Activated CD4-positive, alpha-beta memory T cell treated with anti-CD3 and anti-CD28 coated beads, Interleukin-2, amount 10 ng/mL, durations not matched to agents 7 days and 5 days (primary cell): ENCODE data around the gene COBLL1. TPM values are rescaled to one million over a fixed set of nuclear protein-coding genes. Genes with fewer than 3 reads are reported as not detected.

ENCODE experiments used
- CTCF ChIA-PET: fragments of 350-600 bp; sonication (Branson Sonifier 250); formaldehyde crosslinking; loops from one replicate; lab custom pipeline; 2021; ENCODE audit warnings: antibody characterized with exemption, inconsistent platforms; lab: Charles Lee
- POLR2A ChIA-PET: fragments of 350-600 bp; sonication (Branson Sonifier 250); formaldehyde crosslinking; loops from one replicate; lab custom pipeline; 2021; ENCODE audit warnings: antibody characterized with exemption; lab: Charles Lee
- DNase-seq: peaks from one replicate; pipeline ENCODE4 v3.0.0-alpha.2; 2020
- H3K27ac Mint-ChIP-seq: one replicate; pipeline ENCODE4 v1.8.0; 2021; ENCODE audit warnings: mild to moderate bottlenecking, mixed read lengths
- H3K27me3 Mint-ChIP-seq: one replicate; pipeline ENCODE4 v1.8.0; 2021; ENCODE audit warnings: mixed read lengths
- H3K36me3 Mint-ChIP-seq: one replicate; pipeline ENCODE4 v1.8.0; 2021; ENCODE audit warnings: low read depth, mixed read lengths
- H3K4me1 Mint-ChIP-seq: one replicate; pipeline ENCODE4 v1.8.0; 2021; ENCODE audit warnings: mixed read lengths
- H3K4me3 Mint-ChIP-seq: one replicate; pipeline ENCODE4 v1.8.0; 2021; ENCODE audit warnings: mild to moderate bottlenecking, mixed read lengths
- H3K9me3 Mint-ChIP-seq: one replicate; pipeline ENCODE4 v1.8.0; 2021; ENCODE audit warnings: mixed read lengths
- total RNA-seq, 2 experiments: library from RNA; stranded (reverse); gene quantifications; one replicate each; pipeline ENCODE4 v1.2.3, GENCODE V29; 2021

Gene COBLL1
- total RNA-seq, 2 experiments from 2014 or later = not detected

- H3K36me3 Mint-ChIP-seq = no peaks in the 10 kb centered on the region
- no peaks in the 10 kb centered on the region for H3K4me1 Mint-ChIP-seq
- H3K4me3 Mint-ChIP-seq = no peak overlapping the region
- DNase-seq = no peak
- ChIA-PET CTCF (no interaction called here), POLR2A (no interaction called here)
- H3K9me3 Mint-ChIP-seq = no peaks in the 10 kb centered on the region
- no peak overlapping the region for H3K27ac Mint-ChIP-seq
- H3K27me3 Mint-ChIP-seq = peaks cover 16% of the 10 kb centered on the region
These were observed 6.5 kb upstream of the COBLL1 start for GRCh38 chr2:164847981-164848741.

DNA sequence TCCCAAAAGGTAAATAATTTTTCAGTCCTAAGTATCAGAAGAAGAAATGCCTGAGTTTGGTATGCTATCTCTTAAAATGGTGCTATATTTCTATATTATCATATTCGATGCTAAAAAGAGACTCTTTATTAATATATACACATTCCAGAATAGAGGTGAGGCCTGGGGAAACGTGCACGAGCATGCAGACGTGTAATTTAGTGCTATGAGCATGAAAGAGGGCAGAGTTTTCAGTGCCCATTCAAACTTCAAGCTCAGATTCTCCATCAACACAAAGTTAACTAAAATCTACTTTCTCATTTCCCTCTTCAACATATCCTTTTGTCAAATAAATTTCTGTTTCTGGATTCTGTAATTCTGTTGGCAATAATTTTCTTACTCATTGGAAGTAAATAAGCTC is 5.7 kb upstream of the COBLL1 start:
- H3K36me3 Mint-ChIP-seq = no peaks in the 10 kb centered on the region
- CTCF ChIA-PET = no interaction called here
- H3K27ac Mint-ChIP-seq = no peak overlapping the region
- H3K9me3 Mint-ChIP-seq = no peaks in the 10 kb centered on the region
- no peaks in the 10 kb centered on the region for H3K4me1 Mint-ChIP-seq
- no peak overlapping the region for H3K4me3 Mint-ChIP-seq
- no peak for DNase-seq
- POLR2A ChIA-PET = no interaction called here
- H3K27me3 Mint-ChIP-seq = peaks cover 18% of the 10 kb centered on the region

GRCh38 chr2:164846276-164846675 is 4.7 kb upstream of the COBLL1 start:
- CTCF ChIA-PET = no interaction called here
- H3K4me3 Mint-ChIP-seq = no peak overlapping the region
- POLR2A ChIA-PET = no interaction called here
- no peaks in the 10 kb centered on the region for H3K36me3 Mint-ChIP-seq
- H3K27ac Mint-ChIP-seq = no peak overlapping the region
- no peak for DNase-seq
- H3K9me3 Mint-ChIP-seq = no peaks in the 10 kb centered on the region
- H3K27me3 Mint-ChIP-seq = peaks cover 21% of the 10 kb centered on the region
- H3K4me1 Mint-ChIP-seq = peaks cover 2% of the 10 kb centered on the region

DNA sequence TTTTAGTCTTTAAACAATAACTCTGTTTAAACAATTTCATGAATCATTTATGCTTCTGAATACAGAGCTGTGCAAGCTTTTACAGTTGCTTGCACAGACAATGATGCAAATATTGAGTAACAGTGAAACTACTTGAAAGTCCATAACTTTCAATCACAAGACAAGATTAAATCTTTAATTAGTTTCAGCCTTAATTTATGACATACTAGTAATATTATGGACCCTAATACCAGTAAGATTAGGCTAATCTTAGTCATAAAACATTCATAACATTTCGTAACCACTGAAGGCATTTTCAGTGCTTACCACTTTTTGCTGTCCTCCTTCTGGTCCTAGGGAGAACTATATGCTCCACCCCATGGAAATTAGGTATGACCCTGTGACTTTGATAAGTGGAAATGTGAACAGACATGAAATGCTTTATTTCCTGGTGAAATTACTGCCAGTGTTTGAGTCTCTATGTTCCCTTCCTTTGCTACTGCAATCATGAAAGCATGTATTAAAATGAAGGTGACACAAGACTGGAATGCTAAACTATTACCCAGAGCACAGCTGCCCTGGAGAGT is 1.8 kb upstream of the COBLL1 start:
- POLR2A ChIA-PET = no interaction called here
- CTCF ChIA-PET = no interaction called here
- Mint-ChIP-seq H3K4me1 (peaks cover 10% of the 10 kb centered on the region), H3K27ac (no peak overlapping the region), H3K27me3 (peaks cover 31% of the 10 kb centered on the region), H3K36me3 (peaks cover 5% of the 10 kb centered on the region), H3K4me3 (no peak overlapping the region), H3K9me3 (no peaks in the 10 kb centered on the region)
- no peak for DNase-seq

- Mint-ChIP-seq H3K4me3 (no peak overlapping the region), H3K27me3 (peaks cover 37% of the 10 kb centered on the region), H3K4me1 (peaks cover 10% of the 10 kb centered on the region), H3K27ac (no peak overlapping the region), H3K9me3 (no peaks in the 10 kb centered on the region), H3K36me3 (peaks cover 5% of the 10 kb centered on the region)
- ChIA-PET POLR2A (no interaction called here), CTCF (interaction anchor here (0.6 to 2.4 kb wide), 7 partner anchors 10 to 120 kb away, joined by 3 to 12 read pairs (median 3); no protein-coding TSS in a partner anchor)
- no peak for DNase-seq
These were observed 972 bp upstream of the COBLL1 start for GRCh38 chr2:164842624-164842966.

GRCh38 chr2:164840930-164841718 is 499 bp downstream of the COBLL1 start:
- POLR2A ChIA-PET = no interaction called here
- Mint-ChIP-seq H3K4me1 (peaks cover 10% of the 10 kb centered on the region), H3K9me3 (no peaks in the 10 kb centered on the region), H3K36me3 (peaks cover 5% of the 10 kb centered on the region), H3K4me3 (peak overlapping the region; percentile 64), H3K27ac (no peak overlapping the region), H3K27me3 (peaks cover 36% of the 10 kb centered on the region)
- peak; percentile 18 for DNase-seq
- CTCF ChIA-PET = interaction anchor here (0.6 to 2.4 kb wide), 11 partner anchors 9 to 977 kb away, joined by 3 to 12 read pairs (median 3); no protein-coding TSS in a partner anchor

DNA sequence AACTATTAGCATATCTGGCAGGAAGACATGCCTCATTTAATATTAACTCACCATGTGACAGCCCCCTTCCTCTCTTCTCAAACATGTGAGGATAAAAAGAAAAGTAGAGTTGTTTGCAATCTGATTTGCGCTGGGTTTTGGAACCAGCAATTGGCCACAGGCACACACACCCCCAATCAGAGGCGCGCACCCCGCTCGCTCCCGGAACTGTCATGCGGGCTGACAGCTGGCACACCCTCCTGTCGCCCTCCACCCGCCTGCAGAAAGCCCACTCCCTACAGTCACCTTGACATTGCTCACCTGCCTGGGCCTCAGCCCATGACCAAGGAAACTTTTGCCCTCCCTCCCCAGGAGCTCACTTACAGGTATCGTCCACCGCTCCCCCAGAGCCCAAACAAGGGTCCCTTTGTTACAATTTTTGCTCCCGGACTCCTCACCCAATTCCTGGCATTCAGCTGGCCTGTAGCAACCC is 1.1 kb downstream of the COBLL1 start:
- Mint-ChIP-seq H3K36me3 (peaks cover 5% of the 10 kb centered on the region), H3K4me1 (peaks cover 10% of the 10 kb centered on the region), H3K9me3 (no peaks in the 10 kb centered on the region), H3K27me3 (peaks cover 36% of the 10 kb centered on the region), H3K4me3 (peak overlapping the region; percentile 37), H3K27ac (no peak overlapping the region)
- no peak for DNase-seq
- ChIA-PET POLR2A (no interaction called here), CTCF (interaction anchor here (2.4 kb wide), 1 partner anchor 8 kb away, joined by 12 read pairs; no protein-coding TSS in a partner anchor)

DNA sequence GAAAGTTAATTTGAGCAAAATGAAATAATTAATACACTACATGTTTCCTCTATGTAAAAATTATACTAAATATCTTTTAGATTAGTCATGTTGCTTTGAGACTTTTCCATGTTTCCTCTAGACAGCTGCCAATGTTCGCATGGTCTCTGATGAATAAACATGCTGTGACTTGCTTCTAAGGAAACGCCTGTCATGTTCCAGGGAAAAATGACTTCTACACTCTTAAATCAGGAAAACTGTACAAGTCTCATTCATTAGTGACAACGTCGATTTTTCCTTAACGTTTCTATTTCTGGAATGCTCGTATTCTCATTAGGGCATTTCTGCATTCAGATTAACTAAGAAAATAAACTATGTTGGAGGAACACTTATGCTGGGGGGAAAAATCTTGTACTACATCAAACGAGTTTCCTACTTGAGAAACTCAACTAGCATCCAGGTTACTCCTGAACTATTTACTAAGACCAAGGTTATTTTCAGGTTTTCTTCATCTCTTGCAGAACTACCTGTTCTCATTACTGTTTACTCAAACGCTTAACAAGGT is 1.6 kb downstream of the COBLL1 start:
- Mint-ChIP-seq H3K9me3 (no peaks in the 10 kb centered on the region), H3K27me3 (peaks cover 36% of the 10 kb centered on the region), H3K27ac (no peak overlapping the region), H3K4me1 (peaks cover 10% of the 10 kb centered on the region), H3K4me3 (peak overlapping the region; percentile 37), H3K36me3 (peaks cover 5% of the 10 kb centered on the region)
- POLR2A ChIA-PET = no interaction called here
- DNase-seq = no peak
- CTCF ChIA-PET = no interaction called here

DNA sequence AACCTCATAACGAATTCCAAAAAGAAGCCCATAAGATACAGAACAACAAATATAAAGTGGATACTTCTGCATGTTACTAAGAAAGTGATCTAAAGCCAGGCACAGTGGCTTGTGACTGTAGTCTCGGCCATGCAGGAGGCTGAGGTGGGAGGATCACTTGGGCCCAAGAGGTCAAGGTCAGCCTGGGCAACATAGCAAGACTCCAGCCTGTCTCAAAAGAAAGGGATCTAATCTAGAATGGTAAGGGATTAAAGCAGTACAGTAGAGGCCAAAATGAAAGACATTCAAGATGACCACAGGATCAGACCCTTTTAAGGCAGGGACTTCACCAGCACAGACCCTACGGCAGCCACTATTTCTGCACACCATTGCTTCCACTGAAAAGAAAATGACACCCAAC is 3.8 kb downstream of the COBLL1 start:
- POLR2A ChIA-PET = no interaction called here
- Mint-ChIP-seq H3K27me3 (peaks cover 29% of the 10 kb centered on the region), H3K4me1 (peaks cover 10% of the 10 kb centered on the region), H3K27ac (no peak overlapping the region), H3K4me3 (no peak overlapping the region), H3K9me3 (no peaks in the 10 kb centered on the region), H3K36me3 (peaks cover 5% of the 10 kb centered on the region)
- CTCF ChIA-PET = no interaction called here
- DNase-seq = no peak

DNA sequence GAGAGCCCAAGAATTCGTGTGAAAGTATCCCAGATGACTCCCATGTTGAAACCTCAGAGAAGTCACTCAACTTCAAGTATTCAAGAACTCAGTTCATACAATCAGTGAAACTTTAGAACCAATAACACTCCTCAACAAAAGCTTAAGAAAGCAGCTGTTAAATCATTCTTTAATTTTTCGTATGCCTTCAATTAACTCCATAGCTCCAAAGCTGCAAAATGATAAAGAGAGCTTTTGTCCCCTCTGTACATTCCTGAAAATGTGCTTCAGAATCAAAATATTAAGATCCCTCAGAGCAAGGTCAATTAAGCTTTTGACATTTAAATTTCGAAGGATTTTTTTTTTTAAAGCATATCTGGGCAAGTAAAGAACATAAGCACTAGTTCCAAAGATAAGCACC is 4.7 kb downstream of the COBLL1 start:
- ChIA-PET CTCF (no interaction called here), POLR2A (no interaction called here)
- peaks cover 24% of the 10 kb centered on the region for H3K27me3 Mint-ChIP-seq
- no peak overlapping the region for H3K27ac Mint-ChIP-seq
- H3K36me3 Mint-ChIP-seq = peaks cover 5% of the 10 kb centered on the region
- DNase-seq = no peak
- no peak overlapping the region for H3K4me3 Mint-ChIP-seq
- peaks cover 9% of the 10 kb centered on the region for H3K4me1 Mint-ChIP-seq
- H3K9me3 Mint-ChIP-seq = no peaks in the 10 kb centered on the region

GRCh38 chr2:164835302-164835701 is 6.3 kb downstream of the COBLL1 start:
- ChIA-PET POLR2A (no interaction called here), CTCF (no interaction called here)
- Mint-ChIP-seq H3K4me1 (peaks cover 3% of the 10 kb centered on the region), H3K27me3 (peaks cover 19% of the 10 kb centered on the region), H3K27ac (no peak overlapping the region), H3K9me3 (no peaks in the 10 kb centered on the region), H3K36me3 (peaks cover 2% of the 10 kb centered on the region), H3K4me3 (no peak overlapping the region)
- no peak for DNase-seq

DNA sequence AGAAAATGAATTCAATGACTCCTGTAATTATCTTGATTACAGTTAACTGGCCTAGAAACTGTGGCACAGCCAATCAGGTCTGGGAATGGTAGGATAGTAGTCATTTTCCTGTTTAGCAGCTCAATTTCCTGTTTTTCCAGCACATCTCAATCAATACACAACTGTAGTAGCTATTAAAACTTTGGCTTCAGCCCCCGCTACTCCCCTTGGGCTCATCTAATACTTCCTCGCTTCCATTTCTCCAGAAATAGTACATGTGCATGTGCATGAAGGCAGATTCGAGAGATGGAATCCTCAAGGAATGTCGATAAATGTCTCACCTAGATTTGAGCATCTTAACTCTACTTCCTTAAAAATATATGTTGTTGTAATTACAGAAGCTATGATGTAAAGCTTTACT is 9.7 kb downstream of the COBLL1 start:
- no peaks in the 10 kb centered on the region for H3K4me1 Mint-ChIP-seq
- no peaks in the 10 kb centered on the region for H3K36me3 Mint-ChIP-seq
- no peak overlapping the region for H3K4me3 Mint-ChIP-seq
- CTCF ChIA-PET = interaction anchor here (3.5 kb wide), 1 partner anchor 10 kb away, joined by 12 read pairs; the partner anchor contains the start of gene COBLL1
- DNase-seq = no peak
- H3K9me3 Mint-ChIP-seq = no peaks in the 10 kb centered on the region
- no peaks in the 10 kb centered on the region for H3K27me3 Mint-ChIP-seq
- POLR2A ChIA-PET = no interaction called here
- no peak overlapping the region for H3K27ac Mint-ChIP-seq

GRCh38 chr2:164831180-164831579 is 10.4 kb downstream of the COBLL1 start:
- Mint-ChIP-seq H3K36me3 (no peaks in the 10 kb centered on the region), H3K4me3 (no peak overlapping the region), H3K4me1 (no peaks in the 10 kb centered on the region), H3K9me3 (no peaks in the 10 kb centered on the region), H3K27ac (no peak overlapping the region), H3K27me3 (no peaks in the 10 kb centered on the region)
- POLR2A ChIA-PET = no interaction called here
- CTCF ChIA-PET = interaction anchor here (3.5 kb wide), 1 partner anchor 11 kb away, joined by 12 read pairs; the partner anchor contains the start of gene COBLL1
- DNase-seq = no peak
